Measurements from ENCODE around the gene NEAT1. TPM values are rescaled to one million over a fixed set of nuclear protein-coding genes. Genes with fewer than 3 reads are reported as not detected.

The NEAT1 gene
- total RNA-seq, 3 donors from 2014 or later: 323 to 391 (median 351) TPM

DNA sequence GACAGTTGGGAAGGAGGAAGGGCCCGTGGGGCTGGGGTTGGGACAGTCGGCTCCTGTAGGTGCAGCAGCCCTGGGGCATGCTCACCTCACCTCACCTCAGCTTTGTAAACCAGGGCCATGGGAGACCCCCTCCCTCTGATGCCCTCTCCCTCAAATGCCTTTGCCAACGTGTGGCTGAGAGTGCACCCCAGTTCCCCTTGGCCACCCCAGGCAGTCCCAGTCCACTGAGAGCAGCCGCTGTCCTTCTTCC lies 4.2 kb upstream of the NEAT1 start:
- TF ChIP-seq POLR2A (IDR thresholded peaks at IDR 0.05) (no peak), POLR2AphosphoS5 (IDR thresholded peaks at IDR 0.05) (no peak)
- TF ChIP-seq, protein P1, sequence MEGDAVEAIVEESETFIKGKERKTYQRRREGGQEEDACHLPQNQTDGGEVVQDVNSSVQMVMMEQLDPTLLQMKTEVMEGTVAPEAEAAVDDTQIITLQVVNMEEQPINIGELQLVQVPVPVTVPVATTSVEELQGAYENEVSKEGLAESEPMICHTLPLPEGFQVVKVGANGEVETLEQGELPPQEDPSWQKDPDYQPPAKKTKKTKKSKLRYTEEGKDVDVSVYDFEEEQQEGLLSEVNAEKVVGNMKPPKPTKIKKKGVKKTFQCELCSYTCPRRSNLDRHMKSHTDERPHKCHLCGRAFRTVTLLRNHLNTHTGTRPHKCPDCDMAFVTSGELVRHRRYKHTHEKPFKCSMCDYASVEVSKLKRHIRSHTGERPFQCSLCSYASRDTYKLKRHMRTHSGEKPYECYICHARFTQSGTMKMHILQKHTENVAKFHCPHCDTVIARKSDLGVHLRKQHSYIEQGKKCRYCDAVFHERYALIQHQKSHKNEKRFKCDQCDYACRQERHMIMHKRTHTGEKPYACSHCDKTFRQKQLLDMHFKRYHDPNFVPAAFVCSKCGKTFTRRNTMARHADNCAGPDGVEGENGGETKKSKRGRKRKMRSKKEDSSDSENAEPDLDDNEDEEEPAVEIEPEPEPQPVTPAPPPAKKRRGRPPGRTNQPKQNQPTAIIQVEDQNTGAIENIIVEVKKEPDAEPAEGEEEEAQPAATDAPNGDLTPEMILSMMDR (IDR thresholded peaks at IDR 0.05): no peak
- peaks cover 26 to 30% of the 10 kb centered on the region in 2 donors for H3K4me1 ChIP-seq
- no peaks in the 10 kb centered on the region for H3K9me3 ChIP-seq
- intact Hi-C loops (cut with DNase I; ENCODE audit: low total_unique reads): loop anchor here (5.0 kb wide), 1 partner anchor 36 kb away; the partner anchor contains the start of gene SLC25A45
- H3K36me3 ChIP-seq: no peaks in the 10 kb centered on the region
- peak overlapping the region; percentile 93 to 96 (median 95) for H3K4me3 ChIP-seq
- H3K27me3 ChIP-seq: no peaks in the 10 kb centered on the region
- DNase-seq (ENCODE audit: low spot score in 2 of 2): peak in 1 of 2 donors; percentile 68
- peak overlapping the region; percentile 100 for H3K27ac ChIP-seq

DNA sequence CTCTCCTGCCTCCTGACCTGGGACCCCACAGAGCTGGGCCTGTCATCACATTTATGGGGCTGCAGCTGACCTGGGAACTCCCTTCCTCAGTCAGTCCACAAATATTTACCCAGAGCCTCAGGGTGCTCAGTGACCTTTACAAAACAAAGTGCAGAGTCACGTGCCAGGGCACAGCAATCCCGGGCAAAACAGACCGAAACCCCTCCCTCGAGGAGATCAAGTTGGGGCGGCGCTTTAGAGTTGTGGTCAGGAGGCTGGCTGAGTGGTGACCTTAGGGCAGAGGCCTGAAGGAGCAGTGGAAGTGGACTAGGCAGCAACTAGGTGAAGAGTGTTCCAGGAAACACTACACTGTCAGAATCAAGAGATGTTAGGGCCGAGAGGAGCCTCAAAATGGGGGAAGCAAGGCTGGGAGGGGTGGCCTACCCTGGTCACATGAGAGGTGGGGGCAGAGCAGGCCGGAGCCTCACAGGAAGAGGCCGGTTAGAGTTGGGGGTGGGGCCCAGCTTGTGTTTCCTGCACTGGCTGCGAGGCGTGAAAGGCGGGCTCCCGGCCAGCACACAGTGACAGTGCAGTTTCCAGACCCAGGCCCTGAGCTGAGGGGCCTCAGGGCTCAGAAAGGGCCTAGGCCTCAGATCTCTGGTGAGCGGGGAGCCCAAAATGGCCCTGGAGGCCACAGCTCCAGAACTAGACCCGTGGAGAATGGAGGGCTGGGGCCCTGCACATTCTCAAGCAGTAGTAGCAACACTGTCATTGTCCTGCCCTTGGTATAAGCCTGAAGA lies 3.7 kb upstream of the NEAT1 start:
- intact Hi-C loops (cut with DNase I; ENCODE audit: low total_unique reads): loop anchor here (5.0 kb wide), 1 partner anchor 37 kb away; the partner anchor contains the start of gene SLC25A45
- Histone ChIP-seq H3K27me3 (no peaks in the 10 kb centered on the region), H3K27ac (peak overlapping the region; percentile 100), H3K36me3 (no peaks in the 10 kb centered on the region), H3K4me1 (peaks cover 26 to 30% of the 10 kb centered on the region in 2 donors), H3K9me3 (no peaks in the 10 kb centered on the region), H3K4me3 (peak overlapping the region; percentile 93 to 96 (median 95))
- no peak for TF ChIP-seq POLR2A (IDR thresholded peaks at IDR 0.05)
- peak; percentile 88 to 96 (median 92) for TF ChIP-seq POLR2AphosphoS5 (IDR thresholded peaks at IDR 0.05)
- peak; percentile 97 for DNase-seq (ENCODE audit: low spot score in 2 of 2)

DNA sequence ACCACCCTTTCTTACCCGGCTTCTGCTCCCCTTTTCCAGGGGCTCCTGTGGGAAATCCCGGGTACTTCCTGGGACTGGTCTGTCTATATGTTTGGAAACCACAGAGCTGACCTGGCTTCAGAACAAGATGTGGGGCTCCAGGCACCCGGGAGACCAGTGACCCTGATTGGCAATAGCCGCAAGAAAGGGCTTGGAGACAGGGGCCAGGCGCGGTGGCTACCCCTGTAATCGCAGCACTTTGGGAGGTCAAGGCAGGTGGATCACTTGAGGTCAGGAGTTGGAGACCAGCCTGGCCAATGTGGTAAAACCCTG lies 3.2 kb upstream of the NEAT1 start:
- no peaks in the 10 kb centered on the region for H3K27me3 ChIP-seq
- TF ChIP-seq POLR2A (IDR thresholded peaks at IDR 0.05) (no peak), POLR2AphosphoS5 (IDR thresholded peaks at IDR 0.05) (no peak)
- TF ChIP-seq, protein P1 (IDR thresholded peaks at IDR 0.05): peak in 1 of 3 donors; percentile 22
- intact Hi-C loops (cut with DNase I; ENCODE audit: low total_unique reads): loop anchor here (5.0 kb wide), 1 partner anchor 37 kb away; the partner anchor contains the start of gene SLC25A45
- no peaks in the 10 kb centered on the region for H3K9me3 ChIP-seq
- peak overlapping the region; percentile 93 to 96 (median 95) for H3K4me3 ChIP-seq
- H3K36me3 ChIP-seq: no peaks in the 10 kb centered on the region
- H3K4me1 ChIP-seq: peaks cover 26 to 30% of the 10 kb centered on the region in 2 donors
- DNase-seq (ENCODE audit: low spot score in 2 of 2): no peak
- peak overlapping the region; percentile 100 for H3K27ac ChIP-seq

DNA sequence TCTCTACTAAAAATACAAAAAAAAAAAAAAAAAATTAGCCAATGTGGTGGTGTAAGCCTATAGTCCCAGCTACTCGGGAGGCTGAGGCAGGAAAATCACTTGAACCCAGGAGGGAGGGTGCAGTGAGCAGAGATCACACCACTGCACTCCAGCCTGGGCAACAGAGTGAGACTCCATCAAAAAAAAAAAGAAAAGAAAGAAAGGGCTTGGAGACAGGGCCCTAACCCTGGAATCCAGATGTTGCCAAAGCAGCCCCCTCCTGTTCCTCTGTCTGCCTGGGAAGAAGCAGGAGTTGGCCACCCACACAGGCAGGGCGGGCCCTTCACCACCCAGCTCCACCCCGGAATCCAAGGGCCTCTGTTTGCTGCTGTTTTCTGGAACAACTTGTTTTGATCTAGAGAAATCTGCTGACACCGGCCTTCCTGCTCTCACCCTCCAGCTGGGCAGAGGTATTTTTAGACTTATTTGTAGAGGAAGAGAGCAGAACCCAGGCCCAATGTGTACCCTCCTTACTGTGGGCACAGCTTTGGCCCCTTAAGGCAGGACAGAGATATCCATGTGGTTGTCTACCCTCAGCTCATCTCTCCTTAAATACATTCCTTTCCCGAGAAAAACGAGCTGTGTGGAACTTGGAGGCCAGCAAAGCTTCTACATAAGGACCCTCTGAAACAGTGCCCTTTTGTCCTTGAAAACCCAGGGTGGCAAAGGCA lies 2.7 kb upstream of the NEAT1 start:
- TF ChIP-seq POLR2A (IDR thresholded peaks at IDR 0.05): no peak
- TF ChIP-seq POLR2AphosphoS5 (IDR thresholded peaks at IDR 0.05): peak; percentile 82 to 94 (median 87)
- peak; percentile 94 to 98 for DNase-seq (ENCODE audit: low spot score in 2 of 2)
- no peaks in the 10 kb centered on the region for H3K36me3 ChIP-seq
- H3K27me3 ChIP-seq: no peaks in the 10 kb centered on the region
- no peaks in the 10 kb centered on the region for H3K9me3 ChIP-seq
- intact Hi-C loops (cut with DNase I; ENCODE audit: low total_unique reads): loop anchor here (5.0 kb wide), 1 partner anchor 38 kb away; the partner anchor contains the start of gene SLC25A45
- H3K4me3 ChIP-seq: peak overlapping the region; percentile 93 to 96 (median 95)
- H3K4me1 ChIP-seq: peaks cover 26 to 30% of the 10 kb centered on the region in 2 donors
- H3K27ac ChIP-seq: peak overlapping the region; percentile 100

DNA sequence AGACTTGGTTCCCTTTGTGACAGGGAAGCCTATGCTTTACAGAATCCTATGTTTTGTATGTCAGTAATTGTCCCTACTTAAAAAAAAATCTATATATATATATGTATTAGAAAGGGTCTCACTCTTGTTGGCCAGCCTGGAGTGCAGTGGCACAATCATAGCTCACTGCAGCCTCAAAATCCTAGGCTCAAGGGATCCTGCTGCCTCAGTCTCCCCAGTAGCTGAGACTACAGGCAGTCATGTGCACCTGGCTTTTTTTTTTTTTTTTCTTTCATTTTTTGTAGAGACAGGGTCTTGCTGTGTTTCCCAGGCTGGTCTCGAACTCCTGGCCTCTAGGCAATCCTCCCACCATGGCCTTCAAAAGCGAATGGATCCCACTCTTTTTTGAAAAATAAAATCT lies 2.1 kb upstream of the NEAT1 start:
- peak overlapping the region; percentile 93 to 96 (median 95) for H3K4me3 ChIP-seq
- intact Hi-C loops (cut with DNase I; ENCODE audit: low total_unique reads): no loop called here
- H3K27ac ChIP-seq: peak overlapping the region; percentile 100
- no peak for DNase-seq (ENCODE audit: low spot score in 2 of 2)
- H3K4me1 ChIP-seq: peaks cover 26 to 30% of the 10 kb centered on the region in 2 donors
- TF ChIP-seq POLR2AphosphoS5 (IDR thresholded peaks at IDR 0.05) (no peak), POLR2A (IDR thresholded peaks at IDR 0.05) (no peak)
- TF ChIP-seq, protein P1 (IDR thresholded peaks at IDR 0.05): peak in 1 of 3 donors; percentile 4
- no peaks in the 10 kb centered on the region for H3K27me3 ChIP-seq
- H3K9me3 ChIP-seq: no peaks in the 10 kb centered on the region
- H3K36me3 ChIP-seq: no peaks in the 10 kb centered on the region
